ENCODE data around the gene MTA1.

Gene MTA1

GRCh38 chr14:105478398-105479251 lies 59.0 kb downstream of the MTA1 start:
- DNase-seq: no peak

GRCh38 chr14:105479431-105480158 lies 60.0 kb downstream of the MTA1 start:
- DNase-seq: no peak

GRCh38 chr14:105480199-105480746 lies 60.6 kb downstream of the MTA1 start:
- DNase-seq: no peak

- DNase-seq: peak; percentile 86
Measured at GRCh38 chr14:105480807-105481801, 61.5 kb downstream of the MTA1 start.

GRCh38 chr14:105481886-105482457 lies 62.3 kb downstream of the MTA1 start:
- DNase-seq: peak; percentile 95

GRCh38 chr14:105482486-105483110 lies 63.0 kb downstream of the MTA1 start:
- no peak for DNase-seq

GRCh38 chr14:105483300-105484068 lies 63.9 kb downstream of the MTA1 start:
- DNase-seq: no peak

- DNase-seq: no peak
Measured at GRCh38 chr14:105484069-105484996, 64.7 kb downstream of the MTA1 start.

- no peak for DNase-seq
Measured at GRCh38 chr14:105484997-105485393, 65.4 kb downstream of the MTA1 start.

GRCh38 chr14:105485739-105486162 lies 66.1 kb downstream of the MTA1 start:
- peak; percentile 52 for DNase-seq

- DNase-seq: no peak
Measured at GRCh38 chr14:105486163-105486973, 66.7 kb downstream of the MTA1 start, which contains the start of gene CRIP1. CRIP1 (plus strand) TSS chr14:105486886; CDS start chr14:105487260, 374 bp downstream.

GRCh38 chr14:105486974-105487448 lies 67.4 kb downstream of the MTA1 start:
- DNase-seq: peak; percentile 28

- DNase-seq: peak; percentile 68
Measured at GRCh38 chr14:105487449-105487985, 67.9 kb downstream of the MTA1 start.

GRCh38 chr14:105487986-105488777 lies 68.6 kb downstream of the MTA1 start:
- peak; percentile 38 for DNase-seq

- DNase-seq: no peak
Measured at GRCh38 chr14:105488781-105489541, 69.3 kb downstream of the MTA1 start.

GRCh38 chr14:105489542-105490266 lies 70.1 kb downstream of the MTA1 start:
- peak; percentile 90 for DNase-seq

Measured in RPMI8226 (cell line).